SIG-M5 treated with dmso at 0.1 percent for 504 hours (cell line): Measurements from ENCODE around the gene MCRIP1.

Experiments used
- DNase-seq: peaks from one replicate; lab custom pipeline; 2025; ENCODE audit not compliant: unreplicated experiment; lab: John Stamatoyannopoulos, UW

Gene MCRIP1

GRCh38 chr17:81805707-81806460 lies 27.2 kb downstream of the MCRIP1 start:
- no peak for DNase-seq

GRCh38 chr17:81804559-81805399 lies 28.3 kb downstream of the MCRIP1 start:
- no peak for DNase-seq

GRCh38 chr17:81803728-81804558 lies 29.1 kb downstream of the MCRIP1 start, which contains the start of gene GCGR:
GCGR (plus strand) TSS chr17:81804150; CDS start chr17:81809019, 4,869 bp downstream.
- DNase-seq = no peak

- DNase-seq = no peak
These were observed 30.0 kb downstream of the MCRIP1 start for GRCh38 chr17:81802856-81803643.

GRCh38 chr17:81802048-81802758 lies 30.9 kb downstream of the MCRIP1 start:
- DNase-seq = no peak

GRCh38 chr17:81801327-81801726 lies 31.8 kb downstream of the MCRIP1 start:
- no peak for DNase-seq

- no peak for DNase-seq
These were observed 38.6 kb downstream of the MCRIP1 start for GRCh38 chr17:81794509-81794908.

GRCh38 chr17:81794074-81794476 lies 39.0 kb downstream of the MCRIP1 start:
- no peak for DNase-seq

GRCh38 chr17:81792675-81793615 lies 40.1 kb downstream of the MCRIP1 start:
- no peak for DNase-seq
